GM10266 (cell line): ENCODE data around the gene HAUS7.

Source experiments
- DNase-seq: peaks from one replicate; pipeline ENCODE4 v3.0.0; 2012; ENCODE audit errors: extremely low spot score
- TF ChIP-seq, protein P1 (sequence below): IDR thresholded peaks from 2 replicates; pipeline ENCODE4 v1.5.1; 2012; ENCODE audit warnings: mild to moderate bottlenecking, low read depth; ENCODE audit not compliant: control insufficient read depth, insufficient read depth; ENCODE audit errors: missing control alignments

HAUS7 gene

DNA sequence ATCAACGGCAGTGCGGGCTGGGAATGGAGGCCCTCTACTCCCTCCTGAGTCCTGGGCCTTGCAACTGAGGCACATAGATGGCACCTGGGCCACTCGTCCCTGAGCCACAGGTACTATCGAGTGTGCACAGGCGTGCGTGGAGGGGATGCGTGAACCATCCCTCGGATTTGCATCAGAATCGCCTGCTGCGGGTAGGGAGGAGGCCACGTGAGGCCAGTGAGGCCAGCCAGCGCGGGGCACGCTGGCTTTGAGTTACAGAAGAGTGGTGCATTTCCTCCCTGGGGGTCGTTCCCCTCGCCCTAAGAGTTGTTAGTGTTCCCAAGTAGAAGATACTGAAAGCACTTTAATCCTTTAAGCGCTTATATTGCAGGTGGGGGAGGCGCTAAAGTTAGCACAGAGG is 48.5 kb downstream of the HAUS7 start:
- TF ChIP-seq, protein P1, sequence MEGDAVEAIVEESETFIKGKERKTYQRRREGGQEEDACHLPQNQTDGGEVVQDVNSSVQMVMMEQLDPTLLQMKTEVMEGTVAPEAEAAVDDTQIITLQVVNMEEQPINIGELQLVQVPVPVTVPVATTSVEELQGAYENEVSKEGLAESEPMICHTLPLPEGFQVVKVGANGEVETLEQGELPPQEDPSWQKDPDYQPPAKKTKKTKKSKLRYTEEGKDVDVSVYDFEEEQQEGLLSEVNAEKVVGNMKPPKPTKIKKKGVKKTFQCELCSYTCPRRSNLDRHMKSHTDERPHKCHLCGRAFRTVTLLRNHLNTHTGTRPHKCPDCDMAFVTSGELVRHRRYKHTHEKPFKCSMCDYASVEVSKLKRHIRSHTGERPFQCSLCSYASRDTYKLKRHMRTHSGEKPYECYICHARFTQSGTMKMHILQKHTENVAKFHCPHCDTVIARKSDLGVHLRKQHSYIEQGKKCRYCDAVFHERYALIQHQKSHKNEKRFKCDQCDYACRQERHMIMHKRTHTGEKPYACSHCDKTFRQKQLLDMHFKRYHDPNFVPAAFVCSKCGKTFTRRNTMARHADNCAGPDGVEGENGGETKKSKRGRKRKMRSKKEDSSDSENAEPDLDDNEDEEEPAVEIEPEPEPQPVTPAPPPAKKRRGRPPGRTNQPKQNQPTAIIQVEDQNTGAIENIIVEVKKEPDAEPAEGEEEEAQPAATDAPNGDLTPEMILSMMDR = no peak
- DNase-seq = no peak

DNA sequence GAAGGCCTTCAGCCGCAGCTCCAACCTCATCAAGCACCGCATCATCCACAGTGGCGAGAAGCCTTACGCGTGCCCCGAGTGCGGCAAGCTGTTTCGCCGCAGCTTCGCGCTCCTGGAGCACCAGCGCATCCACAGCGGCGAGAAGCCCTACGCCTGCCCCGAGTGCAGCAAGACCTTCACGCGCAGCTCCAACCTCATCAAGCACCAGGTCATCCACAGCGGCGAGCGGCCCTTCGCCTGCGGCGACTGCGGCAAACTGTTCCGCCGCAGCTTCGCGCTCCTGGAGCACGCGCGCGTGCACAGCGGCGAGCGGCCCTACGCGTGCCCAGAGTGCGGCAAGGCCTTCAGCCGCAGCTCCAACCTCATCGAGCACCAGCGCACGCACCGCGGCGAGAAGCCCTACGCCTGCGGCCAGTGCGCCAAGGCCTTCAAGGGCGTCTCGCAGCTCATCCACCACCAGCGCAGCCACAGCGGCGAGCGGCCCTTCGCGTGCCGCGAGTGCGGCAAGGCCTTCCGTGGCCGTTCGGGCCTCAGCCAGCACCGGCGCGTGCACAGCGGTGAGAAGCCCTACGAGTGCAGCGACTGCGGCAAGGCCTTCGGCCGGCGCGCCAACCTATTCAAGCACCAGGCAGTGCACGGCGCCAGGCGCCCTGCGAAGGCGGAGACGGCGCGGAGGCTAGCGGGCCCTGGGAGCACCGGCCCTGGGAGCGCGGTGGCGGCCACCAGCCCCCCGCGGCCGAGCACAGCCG is 49.4 kb downstream of the HAUS7 start:
- TF ChIP-seq, protein P1 = no peak
- DNase-seq = no peak

DNA sequence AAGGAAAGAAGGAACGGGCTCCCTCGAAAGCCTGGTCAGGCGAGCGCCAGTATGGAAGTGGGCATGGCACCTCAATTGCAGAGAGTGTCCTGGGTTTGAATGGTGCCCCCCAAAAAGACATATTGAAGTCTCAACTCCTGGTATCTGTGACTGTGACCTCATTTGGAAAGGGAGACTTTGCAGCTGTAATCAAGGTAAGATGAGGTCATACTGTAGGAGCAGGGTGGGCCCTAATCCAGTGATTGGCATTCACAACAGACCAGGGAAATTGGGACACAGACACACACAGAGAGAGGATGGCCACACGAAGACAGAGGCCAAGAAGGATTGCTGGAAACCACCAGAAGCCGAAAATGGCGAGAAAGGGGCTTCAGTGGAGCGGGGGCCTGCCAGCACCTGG is 52.7 kb downstream of the HAUS7 start:
- no peak for DNase-seq
- TF ChIP-seq, protein P1 = no peak

DNA sequence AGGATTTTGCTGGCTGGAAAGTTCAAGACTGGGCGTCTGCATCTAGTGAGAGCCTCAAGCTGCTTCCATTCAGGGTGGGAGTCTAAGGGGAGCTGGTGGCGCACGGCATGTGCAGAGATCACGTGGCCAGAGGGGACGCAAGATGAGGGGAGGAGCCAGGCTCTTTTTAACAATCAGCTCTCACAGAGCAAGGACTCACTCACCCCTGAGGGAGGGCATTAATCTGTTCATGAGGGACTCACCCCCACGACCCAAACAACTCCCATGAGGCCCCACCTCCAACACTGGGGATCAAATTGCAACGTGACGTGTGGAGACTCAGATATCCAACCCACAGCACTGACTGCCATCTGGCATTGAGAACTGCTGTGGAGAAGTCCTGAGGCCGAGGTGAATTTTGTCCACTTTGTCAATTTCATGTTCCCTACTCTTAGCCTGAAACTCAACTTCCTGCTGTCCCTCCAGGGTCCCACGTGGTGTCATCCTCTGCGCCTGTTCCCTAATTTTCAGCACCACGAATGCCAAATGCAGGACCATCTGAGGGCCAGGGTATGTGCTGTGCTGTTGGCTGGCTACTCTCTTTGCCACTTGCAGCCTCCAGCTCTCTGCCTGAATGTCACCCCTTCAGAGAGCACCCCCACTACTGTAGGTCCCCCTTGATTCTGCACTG is 53.5 kb downstream of the HAUS7 start:
- TF ChIP-seq, protein P1 = no peak
- no peak for DNase-seq

DNA sequence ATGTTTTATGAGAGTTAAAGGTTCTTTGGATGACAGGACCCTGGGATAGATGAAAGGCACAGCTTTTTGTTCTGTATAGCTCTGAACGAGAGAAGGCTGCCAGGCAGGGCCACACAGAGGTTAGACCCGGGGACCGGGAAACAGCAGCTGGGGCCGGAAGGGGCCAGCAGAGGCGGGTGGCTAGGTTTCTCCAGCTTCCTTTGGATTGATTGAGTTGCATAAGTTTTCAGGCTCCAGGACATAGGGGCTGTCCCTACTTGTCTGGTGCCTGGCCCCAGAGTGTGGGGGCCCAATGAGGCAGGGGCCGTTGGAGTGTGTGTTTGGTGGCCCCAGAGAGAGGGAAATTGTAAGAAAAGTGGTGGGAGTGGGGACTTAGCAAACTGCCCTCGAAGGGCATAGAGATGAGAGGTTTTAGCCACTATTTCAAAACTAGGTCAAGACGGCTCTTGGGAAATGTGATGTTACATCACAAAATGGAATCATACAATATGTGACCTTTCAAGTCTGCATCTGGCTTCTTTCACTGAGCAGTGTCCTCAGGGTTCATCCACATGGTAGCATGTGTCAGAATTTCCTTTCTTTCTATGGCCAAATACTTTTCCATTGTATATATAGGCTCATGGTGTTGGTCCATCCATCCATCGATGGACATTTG is 55.4 kb downstream of the HAUS7 start:
- DNase-seq = no peak
- TF ChIP-seq, protein P1 = no peak

DNA sequence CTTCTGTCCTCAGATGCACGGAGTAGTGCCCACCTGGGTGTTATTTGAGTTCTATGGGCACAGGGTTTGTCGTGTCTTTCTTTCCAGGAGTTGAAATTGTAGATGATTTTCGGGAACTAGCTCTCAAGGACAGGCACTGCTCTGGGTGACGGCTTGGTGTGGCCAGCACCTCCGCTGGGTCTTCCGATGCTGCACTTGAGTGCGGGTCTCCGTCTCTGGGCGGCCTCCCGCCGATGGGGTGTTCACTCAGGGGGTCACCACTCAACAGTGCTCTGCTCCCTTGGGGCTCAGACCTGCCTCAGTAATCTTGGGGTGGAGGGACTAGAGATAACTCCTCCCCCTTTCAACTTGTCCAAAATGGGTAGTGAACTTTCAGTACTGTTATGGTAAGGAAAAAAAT is 56.6 kb downstream of the HAUS7 start:
- TF ChIP-seq, protein P1 = no peak
- no peak for DNase-seq
